Effector memory CD4-positive, alpha-beta T cell (primary cell): ENCODE measurements around the gene IL18RAP.

ENCODE experiments used
- DNase-seq, 3 donors: peaks; one replicate each; pipeline ENCODE4 v3.0.0-alpha.2; 2020
- H3K27ac ChIP-seq: 2 replicates; pipeline ENCODE4 v1.7.0; 2013; ENCODE audit warnings: mild to moderate bottlenecking, low read length, moderate library complexity; ENCODE audit not compliant: insufficient read depth, poor library complexity, severe bottlenecking
- H3K27me3 ChIP-seq: replicated peaks from 2 replicates; pipeline ENCODE4 v1.7.0; 2013; ENCODE audit warnings: mild to moderate bottlenecking, low read length; ENCODE audit not compliant: insufficient read depth, control insufficient read depth, poor library complexity, severe bottlenecking
- H3K36me3 ChIP-seq: 2 replicates; pipeline ENCODE4 v1.7.0; 2013; ENCODE audit warnings: mild to moderate bottlenecking, low read length, moderate library complexity; ENCODE audit not compliant: control insufficient read depth, insufficient read depth
- H3K4me1 ChIP-seq: 2 replicates; pipeline ENCODE4 v1.7.0; 2013; ENCODE audit warnings: low read length, mild to moderate bottlenecking; ENCODE audit not compliant: control insufficient read depth, insufficient read depth, poor library complexity, severe bottlenecking
- H3K4me3 ChIP-seq: 2 replicates; pipeline ENCODE4 v1.7.0; 2013; ENCODE audit warnings: low read length, low read depth, mild to moderate bottlenecking; ENCODE audit not compliant: insufficient read depth, poor library complexity, severe bottlenecking
- H3K9me3 ChIP-seq: 2 replicates; pipeline ENCODE4 v1.7.0; 2013; ENCODE audit warnings: mild to moderate bottlenecking, low read length, moderate library complexity; ENCODE audit not compliant: control insufficient read depth

Gene IL18RAP

DNA sequence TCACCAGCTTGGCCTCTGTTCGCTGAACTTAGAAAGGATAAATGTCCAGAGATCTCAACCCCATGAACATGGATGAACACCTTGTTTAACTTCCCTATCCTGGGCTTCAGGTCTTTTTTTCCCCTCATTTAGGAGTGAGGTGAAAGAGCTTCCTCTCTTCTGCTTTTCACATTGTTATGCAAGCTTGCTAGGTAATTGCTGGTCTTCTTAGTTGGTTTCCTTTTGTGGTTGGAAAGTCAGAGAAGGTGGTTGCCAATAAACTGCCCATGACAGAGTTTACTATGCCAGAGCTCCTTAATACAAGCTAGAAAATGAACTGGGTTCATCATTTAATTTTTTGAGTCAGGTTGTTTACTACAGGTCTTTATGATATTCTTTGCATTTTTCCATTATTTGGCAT, 66.7 kb downstream of the IL18RAP start:
- H3K27me3 ChIP-seq, result no peaks in the 10 kb centered on the region
- H3K27ac ChIP-seq, result no peak overlapping the region
- H3K4me3 ChIP-seq, result no peak overlapping the region
- no peaks in the 10 kb centered on the region for H3K4me1 ChIP-seq
- no peaks in the 10 kb centered on the region for H3K9me3 ChIP-seq
- no peak for DNase-seq
- no peaks in the 10 kb centered on the region for H3K36me3 ChIP-seq

DNA sequence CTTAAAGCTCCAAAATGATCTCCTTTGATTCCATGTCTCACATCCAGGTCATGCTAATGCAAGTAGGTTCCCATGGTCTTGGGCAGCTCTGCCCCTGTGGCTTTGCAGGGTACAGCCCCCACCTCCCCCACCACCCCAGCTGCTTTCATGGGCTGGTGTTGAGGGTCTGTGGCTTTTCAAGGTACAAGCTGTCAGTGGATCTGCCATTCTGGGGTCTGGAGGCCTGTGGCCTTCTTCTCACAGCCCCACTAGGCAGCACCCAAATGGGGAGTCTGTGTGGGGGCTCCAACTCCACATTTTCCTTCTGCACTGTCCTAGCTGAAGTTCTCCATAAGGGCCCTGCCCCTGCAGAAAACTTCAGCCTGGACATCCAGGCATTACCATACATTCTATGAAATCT, 69.0 kb downstream of the IL18RAP start:
- Histone ChIP-seq H3K36me3 (no peaks in the 10 kb centered on the region), H3K4me3 (no peak overlapping the region), H3K27me3 (no peaks in the 10 kb centered on the region), H3K9me3 (no peaks in the 10 kb centered on the region), H3K4me1 (no peaks in the 10 kb centered on the region), H3K27ac (no peak overlapping the region)
- DNase-seq, result no peak

DNA sequence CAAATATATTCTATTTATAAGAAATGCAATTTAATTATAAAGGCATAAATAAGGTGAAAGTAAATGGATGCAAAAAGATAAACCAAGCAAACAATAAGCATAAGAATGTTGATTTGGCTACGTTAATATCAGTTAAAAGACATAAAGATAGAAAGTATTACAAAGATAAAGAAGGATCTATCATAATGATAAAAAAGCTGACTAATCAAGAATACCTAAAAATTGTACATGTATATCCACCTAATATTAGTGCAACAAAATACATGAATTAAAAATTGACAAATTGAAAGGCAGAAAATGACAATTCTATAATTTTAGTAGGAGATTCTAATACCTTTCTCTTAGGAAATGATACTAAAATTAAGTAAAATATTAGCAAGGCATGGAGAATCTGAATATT, 71.6 kb downstream of the IL18RAP start:
- H3K36me3 ChIP-seq, result no peaks in the 10 kb centered on the region
- no peak overlapping the region for H3K27ac ChIP-seq
- no peak for DNase-seq
- no peak overlapping the region for H3K4me3 ChIP-seq
- no peaks in the 10 kb centered on the region for H3K27me3 ChIP-seq
- H3K9me3 ChIP-seq, result no peaks in the 10 kb centered on the region
- no peaks in the 10 kb centered on the region for H3K4me1 ChIP-seq

DNA sequence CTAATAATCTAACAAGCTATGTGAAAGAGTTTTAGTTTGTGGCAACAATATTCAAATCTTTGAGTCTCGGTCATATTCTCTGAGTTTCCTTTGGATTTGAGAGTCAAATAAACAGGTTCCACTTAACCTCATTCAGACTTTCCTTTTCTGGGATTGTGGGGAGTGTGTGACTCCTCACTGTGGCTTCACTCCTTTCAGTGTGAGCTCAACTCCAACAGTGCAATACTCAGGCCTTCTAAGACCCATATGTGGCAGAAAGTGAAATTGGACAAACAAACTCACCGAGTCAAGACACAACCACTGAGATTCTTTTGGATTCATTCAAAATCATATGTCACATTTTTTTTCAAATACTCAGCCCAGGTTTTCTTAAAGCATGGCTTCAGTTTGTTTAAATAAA, 75.5 kb downstream of the IL18RAP start:
- no peaks in the 10 kb centered on the region for H3K4me1 ChIP-seq
- no peak overlapping the region for H3K4me3 ChIP-seq
- H3K9me3 ChIP-seq, result no peaks in the 10 kb centered on the region
- no peaks in the 10 kb centered on the region for H3K36me3 ChIP-seq
- H3K27me3 ChIP-seq, result no peaks in the 10 kb centered on the region
- H3K27ac ChIP-seq, result no peak overlapping the region
- DNase-seq, result no peak

DNA sequence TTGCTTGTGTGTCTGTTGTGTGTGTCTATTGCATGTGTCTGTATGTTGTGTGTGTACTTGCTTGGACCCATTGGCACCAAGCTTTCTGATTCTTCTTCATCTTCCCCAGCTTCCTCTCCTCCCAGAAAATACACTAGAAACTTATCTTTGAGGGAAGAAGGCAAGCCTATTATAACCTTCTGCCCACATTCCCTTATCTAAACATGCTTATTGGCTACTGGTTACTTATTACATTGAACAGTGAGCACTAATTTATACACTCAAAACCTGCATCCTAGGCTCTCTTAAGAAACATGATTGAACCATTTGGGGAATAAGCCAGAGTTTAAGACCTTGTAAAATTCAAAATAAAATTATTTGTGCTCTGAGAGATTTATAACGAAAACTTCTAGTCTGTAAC, 76.6 kb downstream of the IL18RAP start:
- Histone ChIP-seq H3K4me1 (no peaks in the 10 kb centered on the region), H3K27me3 (no peaks in the 10 kb centered on the region), H3K27ac (no peak overlapping the region), H3K9me3 (no peaks in the 10 kb centered on the region), H3K36me3 (no peaks in the 10 kb centered on the region), H3K4me3 (no peak overlapping the region)
- DNase-seq, result no peak
